ENCODE results near the gene MYRF. TPM values are rescaled to one million over a fixed set of nuclear protein-coding genes. Genes with fewer than 3 reads are reported as not detected.

Gene MYRF
- total and polyA plus RNA-seq, 2 of the 13 experiments (the other 11 are each of a cell fraction or from before 2014, with no cell fraction given): 10.2 to 25.9 TPM

- TF ChIP-seq ARID4A (CRISPR knock-in tag; IDR thresholded peaks at IDR 0.05; ENCODE audit: borderline replicate concordance) (peak; percentile 61; the same call in 1 of the 2 replicates), KDM3A (CRISPR knock-in tag; IDR thresholded peaks at IDR 0.05; ENCODE audit: low read depth) (peak; percentile 51; the same call in 1 of the 2 replicates), EEA1 (CRISPR knock-in tag; IDR thresholded peaks at IDR 0.05; ENCODE audit: borderline replicate concordance) (no peak), ZNF768 (CRISPR knock-in tag; IDR thresholded peaks at IDR 0.05) (peak; percentile 43; the same call in 1 of the 2 replicates), XBP1 (CRISPR knock-in tag; IDR thresholded peaks at IDR 0.05) (no peak), FOXO1 (CRISPR knock-in tag; IDR thresholded peaks at IDR 0.05) (0 out of 2 replicates have a peak, but pooled peaks have one; percentile 11), ZNF33B (CRISPR knock-in tag; IDR thresholded peaks at IDR 0.05) (peak; percentile 51; the same call in 1 of the 2 replicates), RXRB (CRISPR knock-in tag; IDR thresholded peaks at IDR 0.05; ENCODE audit: borderline replicate concordance) (peak; percentile 16; the same call in 1 of the 2 replicates), TFE3 (CRISPR knock-in tag; IDR thresholded peaks at IDR 0.05) (peak; percentile 91)
Measured at GRCh38 chr11:61733120-61733978, 19.1 kb upstream of the MYRF start (continued).

Data from HepG2 (cell line).